DMS114 treated with DMSO at 0.1 percent for 48 hours (cell line): ENCODE results near the gene HDHD5.

Source experiments
- DNase-seq: peaks from one replicate; lab custom pipeline; 2025; ENCODE audit not compliant: unreplicated experiment; lab: John Stamatoyannopoulos, UW

The HDHD5 gene

GRCh38 chr22:17120711-17121232, 38.3 kb downstream of the HDHD5 start:
- no peak for DNase-seq

GRCh38 chr22:17120281-17120680, 38.8 kb downstream of the HDHD5 start:
- DNase-seq, result no peak

DNA sequence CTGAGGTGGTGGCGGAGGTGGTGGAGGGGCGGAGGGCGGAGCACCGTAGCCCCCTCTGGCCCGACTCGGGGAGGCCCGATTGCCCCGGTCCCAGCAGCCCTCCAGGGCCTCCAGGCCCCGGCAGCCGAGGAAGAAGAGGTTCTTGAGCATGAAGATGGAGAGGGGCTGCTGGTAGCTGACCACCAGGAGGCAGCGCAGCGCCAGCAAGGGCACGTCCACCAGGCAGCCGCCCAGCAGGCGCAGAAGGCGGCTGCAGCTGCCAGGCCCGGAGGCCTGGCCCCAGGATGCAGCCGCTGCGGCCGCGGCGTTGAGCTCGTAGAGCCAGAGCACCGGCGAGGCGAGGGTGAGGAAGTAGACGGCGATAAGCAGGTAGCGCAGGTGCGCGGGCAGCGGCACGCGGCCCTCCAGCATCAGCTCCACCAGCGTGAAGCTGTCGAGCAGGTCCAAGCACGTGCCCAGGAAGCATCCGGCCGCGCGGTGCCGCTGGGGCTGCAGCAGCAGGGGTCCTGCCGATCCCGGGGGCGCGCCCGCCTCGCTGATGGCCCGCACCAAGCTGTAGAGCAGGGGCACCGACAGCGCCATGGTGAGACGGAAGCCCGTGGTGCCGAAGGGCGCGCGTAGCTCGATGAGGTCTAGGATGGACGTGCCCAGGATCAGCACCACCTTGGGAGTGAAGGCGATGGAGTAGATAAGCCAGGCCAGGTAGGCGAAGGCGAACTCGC, 39.4 kb downstream of the HDHD5 start:
- no peak for DNase-seq

- DNase-seq, result no peak
Observed at GRCh38 chr22:17118342-17118741, 40.7 kb downstream of the HDHD5 start.

GRCh38 chr22:17117890-17118289, 41.2 kb downstream of the HDHD5 start:
- no peak for DNase-seq

DNA sequence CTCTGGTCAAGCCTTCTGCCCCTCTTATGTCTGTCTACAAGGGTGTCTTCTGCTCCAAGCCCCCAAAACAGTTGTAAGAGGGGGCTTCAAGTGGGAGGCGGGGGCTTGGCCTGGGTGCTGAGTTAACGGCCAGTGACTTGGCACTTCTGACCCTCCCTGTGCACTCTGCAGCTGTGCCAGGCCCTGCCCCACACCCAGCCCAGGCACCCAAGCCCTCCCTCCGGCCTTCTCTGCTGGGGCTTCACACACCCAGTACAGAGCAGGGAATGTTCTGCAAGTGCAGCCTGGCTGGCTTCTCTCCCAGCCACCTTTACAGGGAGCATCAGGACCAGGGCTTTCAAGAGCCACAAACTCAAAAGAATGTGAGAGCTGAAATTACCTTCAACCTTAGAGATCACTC, 41.7 kb downstream of the HDHD5 start:
- no peak for DNase-seq

GRCh38 chr22:17116572-17117330, 42.3 kb downstream of the HDHD5 start:
- DNase-seq, result no peak

DNA sequence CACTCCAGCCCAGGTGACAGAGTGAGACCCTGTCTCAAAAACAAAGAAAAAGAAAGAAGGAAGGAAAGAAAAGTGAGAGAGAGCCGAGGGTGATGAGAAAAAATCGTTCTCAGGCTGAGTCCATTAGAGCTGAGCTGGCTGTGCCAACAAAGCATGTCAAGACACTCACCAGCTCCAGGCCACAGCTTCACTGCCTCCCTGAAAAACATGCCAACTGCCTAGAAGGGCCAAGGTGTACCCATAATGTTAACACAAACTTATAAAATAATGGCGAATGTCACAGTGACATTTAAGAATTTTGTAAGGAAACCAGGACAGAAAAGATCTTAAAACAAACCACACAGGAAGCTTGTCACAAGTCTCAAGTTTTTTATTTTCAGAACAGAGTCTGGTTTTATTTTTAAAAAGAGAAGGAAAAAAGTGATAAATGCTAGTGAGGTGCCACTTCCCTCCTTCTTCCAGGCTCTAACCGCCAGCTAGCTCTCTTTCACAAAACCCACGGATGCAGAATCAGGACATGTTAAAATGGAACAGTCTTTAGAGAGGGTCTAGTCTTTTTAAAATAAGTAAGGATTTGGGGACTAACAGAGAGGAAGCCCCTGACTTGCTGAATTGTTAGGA, 43.0 kb downstream of the HDHD5 start:
- no peak for DNase-seq

- no peak for DNase-seq
Observed at GRCh38 chr22:17115236-17115635, 43.8 kb downstream of the HDHD5 start.

GRCh38 chr22:17114898-17115235, 44.2 kb downstream of the HDHD5 start:
- no peak for DNase-seq

GRCh38 chr22:17114173-17114897, 44.7 kb downstream of the HDHD5 start:
- no peak for DNase-seq

GRCh38 chr22:17113600-17113999, 45.5 kb downstream of the HDHD5 start:
- no peak for DNase-seq

DNA sequence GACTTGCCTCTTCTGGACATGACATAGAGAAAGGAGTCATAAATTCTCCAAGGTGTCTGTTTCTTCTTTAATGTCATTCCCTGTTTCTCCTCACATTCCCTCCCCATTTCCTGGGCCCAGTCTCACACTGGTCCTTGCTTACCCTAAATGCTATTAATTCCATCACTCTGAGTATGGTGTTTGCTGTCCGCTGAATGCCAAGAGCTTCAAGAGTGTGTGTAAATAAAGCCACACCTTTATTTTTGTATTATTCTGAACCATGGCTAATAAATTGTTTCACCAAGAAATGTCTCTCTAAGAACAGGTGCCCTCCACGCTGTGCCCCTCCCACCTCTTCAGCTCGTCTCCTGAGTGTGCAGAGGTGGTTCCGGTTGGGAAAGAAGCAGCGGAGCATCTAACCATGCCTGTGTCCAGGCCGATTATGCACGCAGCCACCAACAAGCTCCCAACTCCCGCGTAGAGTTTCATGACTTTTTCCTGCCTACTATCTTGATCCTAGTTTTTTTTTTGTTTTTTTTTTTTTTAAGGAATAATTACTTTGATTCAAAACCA, 46.5 kb downstream of the HDHD5 start:
- no peak for DNase-seq

DNA sequence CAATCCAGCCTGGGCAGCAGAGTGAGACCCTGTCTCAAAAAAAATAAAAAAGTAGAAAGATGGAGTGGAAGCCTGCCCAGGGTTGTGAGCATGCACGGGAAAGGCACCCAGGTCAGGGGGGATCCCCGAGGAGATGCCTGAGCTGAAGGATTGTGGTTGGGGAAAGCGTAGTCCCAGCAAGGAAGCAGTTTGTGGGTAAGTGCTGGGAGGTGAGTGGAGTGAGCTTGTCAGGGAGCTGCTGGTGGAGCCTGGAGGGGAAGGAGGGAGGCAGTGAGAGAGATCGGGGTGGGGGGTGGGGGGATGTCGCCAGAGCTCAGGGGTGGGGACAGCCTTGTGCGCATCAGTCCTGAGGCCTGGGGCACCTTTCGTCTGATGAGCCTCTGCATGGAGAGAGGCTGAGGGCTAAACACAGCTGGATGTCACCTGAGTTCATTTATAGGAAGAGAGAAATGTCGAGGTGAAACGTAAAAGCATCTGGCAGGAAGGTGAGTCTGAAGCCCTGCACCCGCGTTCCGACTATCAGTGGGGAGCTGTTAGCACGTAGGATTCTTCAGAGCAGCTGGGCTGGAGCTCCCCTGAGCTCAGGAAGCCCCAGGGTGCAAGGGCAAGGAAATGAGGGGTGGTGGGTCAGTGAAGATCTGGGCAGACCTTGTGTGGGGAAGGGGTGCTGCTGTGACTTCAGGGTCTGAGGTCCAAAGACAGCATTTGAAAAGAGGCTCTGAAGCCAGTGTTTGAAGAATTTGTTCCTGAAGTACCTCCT, 48.1 kb downstream of the HDHD5 start:
- no peak for DNase-seq

DNA sequence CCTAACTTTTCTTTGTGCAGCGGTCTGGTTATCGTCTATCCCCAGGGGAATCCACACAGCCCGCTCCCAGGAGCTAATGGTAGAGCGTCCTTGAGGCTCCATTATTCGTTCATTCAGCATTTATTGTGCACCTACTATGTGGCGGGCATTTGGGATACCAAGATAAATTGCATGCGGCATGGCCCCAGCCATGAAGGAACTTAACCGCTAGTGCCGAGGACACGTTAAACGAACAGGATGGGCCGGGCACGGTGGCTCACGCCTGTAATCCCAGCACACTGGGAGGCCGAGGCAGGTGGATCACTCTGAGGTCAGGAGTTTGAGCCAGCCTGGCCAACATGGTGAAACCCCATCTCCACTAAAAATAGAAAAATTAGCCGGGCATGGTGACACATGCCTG, 49.1 kb downstream of the HDHD5 start:
- no peak for DNase-seq

DNA sequence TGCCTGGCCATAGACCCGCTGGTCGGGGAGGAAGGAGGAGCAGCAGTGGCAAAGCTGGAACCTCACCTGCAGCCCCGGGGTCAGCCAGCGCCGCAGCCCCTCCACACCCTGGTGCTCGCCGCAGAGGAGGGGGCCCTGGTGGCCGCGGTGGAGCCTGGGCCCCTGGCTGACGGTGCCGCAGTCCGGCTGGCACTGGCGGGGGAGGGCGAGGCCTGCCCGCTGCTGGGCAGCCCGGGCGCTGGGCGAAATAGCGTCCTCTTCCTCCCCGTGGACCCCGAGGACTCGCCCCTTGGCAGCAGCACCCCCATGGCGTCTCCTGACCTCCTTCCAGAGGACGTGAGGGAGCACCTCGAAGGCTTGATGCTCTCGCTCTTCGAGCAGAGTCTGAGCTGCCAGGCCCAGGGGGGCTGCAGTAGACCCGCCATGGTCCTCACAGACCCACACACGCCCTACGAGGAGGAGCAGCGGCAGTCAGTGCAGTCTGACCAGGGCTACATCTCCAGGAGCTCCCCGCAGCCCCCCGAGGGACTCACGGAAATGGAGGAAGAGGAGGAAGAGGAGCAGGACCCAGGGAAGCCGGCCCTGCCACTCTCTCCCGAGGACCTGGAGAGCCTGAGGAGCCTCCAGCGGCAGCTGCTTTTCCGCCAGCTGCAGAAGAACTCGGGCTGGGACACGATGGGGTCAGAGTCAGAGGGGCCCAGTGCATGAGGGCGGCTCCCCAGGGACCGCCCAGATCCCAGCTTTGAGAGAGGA, 49.8 kb downstream of the HDHD5 start:
- DNase-seq, result no peak

DNA sequence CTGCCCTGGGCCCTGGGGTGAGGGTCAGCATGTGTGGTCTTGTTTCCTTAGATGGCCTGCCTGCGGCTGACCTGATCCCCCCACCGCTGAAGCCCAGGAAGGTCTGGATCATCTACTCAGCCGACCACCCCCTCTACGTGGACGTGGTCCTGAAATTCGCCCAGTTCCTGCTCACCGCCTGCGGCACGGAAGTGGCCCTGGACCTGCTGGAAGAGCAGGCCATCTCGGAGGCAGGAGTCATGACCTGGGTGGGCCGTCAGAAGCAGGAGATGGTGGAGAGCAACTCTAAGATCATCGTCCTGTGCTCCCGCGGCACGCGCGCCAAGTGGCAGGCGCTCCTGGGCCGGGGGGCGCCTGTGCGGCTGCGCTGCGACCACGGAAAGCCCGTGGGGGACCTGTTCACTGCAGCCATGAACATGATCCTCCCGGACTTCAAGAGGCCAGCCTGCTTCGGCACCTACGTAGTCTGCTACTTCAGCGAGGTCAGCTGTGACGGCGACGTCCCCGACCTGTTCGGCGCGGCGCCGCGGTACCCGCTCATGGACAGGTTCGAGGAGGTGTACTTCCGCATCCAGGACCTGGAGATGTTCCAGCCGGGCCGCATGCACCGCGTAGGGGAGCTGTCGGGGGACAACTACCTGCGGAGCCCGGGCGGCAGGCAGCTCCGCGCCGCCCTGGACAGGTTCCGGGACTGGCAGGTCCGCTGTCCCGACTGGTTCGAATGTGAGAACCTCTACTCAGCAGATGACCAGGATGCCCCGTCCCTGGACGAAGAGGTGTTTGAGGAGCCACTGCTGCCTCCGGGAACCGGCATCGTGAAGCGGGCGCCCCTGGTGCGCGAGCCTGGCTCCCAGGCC, 50.6 kb downstream of the HDHD5 start:
- DNase-seq, result no peak

DNA sequence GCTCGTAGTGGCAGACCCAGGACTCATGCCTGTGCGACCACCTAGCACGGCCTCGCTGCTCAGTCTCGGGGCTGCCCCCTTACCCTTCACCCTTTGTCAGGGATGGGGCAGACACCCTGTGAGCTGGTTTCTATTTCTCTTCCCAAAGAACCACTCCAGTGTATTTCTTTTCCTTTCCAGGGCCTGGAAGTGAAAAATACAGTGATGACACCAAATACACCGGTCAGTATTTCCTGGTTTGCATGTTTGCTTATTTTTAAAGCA, 51.6 kb downstream of the HDHD5 start:
- DNase-seq, result no peak
